LNCaP clone FGC (cell line): ENCODE measurements around the gene STH.

Experiments
- DNase-seq: peaks from one replicate; pipeline ENCODE4 v3.0.0-alpha.2; 2011; ENCODE audit warnings: low read depth
- H3K4me3 ChIP-seq: 2 replicates; pipeline ENCODE4 v1.5.1; 2011; ENCODE audit warnings: mild to moderate bottlenecking, low read depth, low read length, control low read depth
- CTCF ChIP-seq: IDR thresholded peaks from 2 replicates; pipeline ENCODE4 v1.5.1; 2012; ENCODE audit warnings: mild to moderate bottlenecking; ENCODE audit not compliant: control insufficient read depth, insufficient read depth; ENCODE audit errors: extremely low read depth

The STH gene

DNA sequence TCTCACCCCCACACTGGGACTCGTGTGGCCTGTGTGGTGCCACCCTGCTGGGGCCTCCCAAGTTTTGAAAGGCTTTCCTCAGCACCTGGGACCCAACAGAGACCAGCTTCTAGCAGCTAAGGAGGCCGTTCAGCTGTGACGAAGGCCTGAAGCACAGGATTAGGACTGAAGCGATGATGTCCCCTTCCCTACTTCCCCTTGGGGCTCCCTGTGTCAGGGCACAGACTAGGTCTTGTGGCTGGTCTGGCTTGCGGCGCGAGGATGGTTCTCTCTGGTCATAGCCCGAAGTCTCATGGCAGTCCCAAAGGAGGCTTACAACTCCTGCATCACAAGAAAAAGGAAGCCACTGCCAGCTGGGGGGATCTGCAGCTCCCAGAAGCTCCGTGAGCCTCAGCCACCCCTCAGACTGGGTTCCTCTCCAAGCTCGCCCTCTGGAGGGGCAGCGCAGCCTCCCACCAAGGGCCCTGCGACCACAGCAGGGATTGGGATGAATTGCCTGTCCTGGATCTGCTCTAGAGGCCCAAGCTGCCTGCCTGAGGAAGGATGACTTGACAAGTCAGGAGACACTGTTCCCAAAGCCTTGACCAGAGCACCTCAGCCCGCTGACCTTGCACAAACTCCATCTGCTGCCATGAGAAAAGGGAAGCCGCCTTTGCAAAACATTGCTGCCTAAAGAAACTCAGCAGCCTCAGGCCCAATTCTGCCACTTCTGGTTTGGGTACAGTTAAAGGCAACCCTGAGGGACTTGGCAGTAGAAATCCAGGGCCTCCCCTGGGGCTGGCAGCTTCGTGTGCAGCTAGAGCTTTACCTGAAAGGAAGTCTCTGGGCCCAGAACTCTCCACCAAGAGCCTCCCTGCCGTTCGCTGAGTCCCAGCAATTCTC, 27.4 kb downstream of the STH start:
- H3K4me3 ChIP-seq: no peak overlapping the region
- no peak for TF ChIP-seq CTCF
- no peak for DNase-seq

DNA sequence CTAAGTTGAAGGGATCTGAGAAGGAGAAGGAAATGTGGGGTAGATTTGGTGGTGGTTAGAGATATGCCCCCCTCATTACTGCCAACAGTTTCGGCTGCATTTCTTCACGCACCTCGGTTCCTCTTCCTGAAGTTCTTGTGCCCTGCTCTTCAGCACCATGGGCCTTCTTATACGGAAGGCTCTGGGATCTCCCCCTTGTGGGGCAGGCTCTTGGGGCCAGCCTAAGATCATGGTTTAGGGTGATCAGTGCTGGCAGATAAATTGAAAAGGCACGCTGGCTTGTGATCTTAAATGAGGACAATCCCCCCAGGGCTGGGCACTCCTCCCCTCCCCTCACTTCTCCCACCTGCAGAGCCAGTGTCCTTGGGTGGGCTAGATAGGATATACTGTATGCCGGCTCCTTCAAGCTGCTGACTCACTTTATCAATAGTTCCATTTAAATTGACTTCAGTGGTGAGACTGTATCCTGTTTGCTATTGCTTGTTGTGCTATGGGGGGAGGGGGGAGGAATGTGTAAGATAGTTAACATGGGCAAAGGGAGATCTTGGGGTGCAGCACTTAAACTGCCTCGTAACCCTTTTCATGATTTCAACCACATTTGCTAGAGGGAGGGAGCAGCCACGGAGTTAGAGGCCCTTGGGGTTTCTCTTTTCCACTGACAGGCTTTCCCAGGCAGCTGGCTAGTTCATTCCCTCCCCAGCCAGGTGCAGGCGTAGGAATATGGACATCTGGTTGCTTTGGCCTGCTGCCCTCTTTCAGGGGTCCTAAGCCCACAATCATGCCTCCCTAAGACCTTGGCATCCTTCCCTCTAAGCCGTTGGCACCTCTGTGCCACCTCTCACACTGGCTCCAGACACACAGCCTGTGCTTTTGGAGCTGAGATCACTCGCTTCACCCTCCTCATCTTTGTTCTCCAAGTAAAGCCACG, 28.3 kb downstream of the STH start:
- no peak for TF ChIP-seq CTCF
- H3K4me3 ChIP-seq: no peak overlapping the region
- DNase-seq: no peak

DNA sequence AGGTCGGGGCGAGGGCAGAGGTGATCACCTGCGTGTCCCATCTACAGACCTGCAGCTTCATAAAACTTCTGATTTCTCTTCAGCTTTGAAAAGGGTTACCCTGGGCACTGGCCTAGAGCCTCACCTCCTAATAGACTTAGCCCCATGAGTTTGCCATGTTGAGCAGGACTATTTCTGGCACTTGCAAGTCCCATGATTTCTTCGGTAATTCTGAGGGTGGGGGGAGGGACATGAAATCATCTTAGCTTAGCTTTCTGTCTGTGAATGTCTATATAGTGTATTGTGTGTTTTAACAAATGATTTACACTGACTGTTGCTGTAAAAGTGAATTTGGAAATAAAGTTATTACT, 28.9 kb downstream of the STH start:
- no peak overlapping the region for H3K4me3 ChIP-seq
- no peak for DNase-seq
- TF ChIP-seq CTCF: no peak

GRCh38 chr17:46028374-46028773, 29.3 kb downstream of the STH start:
- no peak for DNase-seq
- no peak for TF ChIP-seq CTCF
- no peak overlapping the region for H3K4me3 ChIP-seq

- H3K4me3 ChIP-seq: no peak overlapping the region
- DNase-seq: no peak
- no peak for TF ChIP-seq CTCF
These were observed 30.0 kb downstream of the STH start for GRCh38 chr17:46028981-46029565.

- no peak overlapping the region for H3K4me3 ChIP-seq
- no peak for TF ChIP-seq CTCF
- DNase-seq: no peak
These were observed 30.6 kb downstream of the STH start for GRCh38 chr17:46029627-46030026.
